Activated CD8-positive, alpha-beta memory T cell treated with anti-CD3 and anti-CD28 coated beads, Interleukin-2, amount 50 U/mL, for 24 hours (primary cell): ENCODE results near the gene EVX2.

ENCODE experiments used
- DNase-seq: peaks from one replicate; pipeline ENCODE4 v3.0.0-alpha.2; 2020; ENCODE audit errors: extremely low read depth

The EVX2 gene

DNA sequence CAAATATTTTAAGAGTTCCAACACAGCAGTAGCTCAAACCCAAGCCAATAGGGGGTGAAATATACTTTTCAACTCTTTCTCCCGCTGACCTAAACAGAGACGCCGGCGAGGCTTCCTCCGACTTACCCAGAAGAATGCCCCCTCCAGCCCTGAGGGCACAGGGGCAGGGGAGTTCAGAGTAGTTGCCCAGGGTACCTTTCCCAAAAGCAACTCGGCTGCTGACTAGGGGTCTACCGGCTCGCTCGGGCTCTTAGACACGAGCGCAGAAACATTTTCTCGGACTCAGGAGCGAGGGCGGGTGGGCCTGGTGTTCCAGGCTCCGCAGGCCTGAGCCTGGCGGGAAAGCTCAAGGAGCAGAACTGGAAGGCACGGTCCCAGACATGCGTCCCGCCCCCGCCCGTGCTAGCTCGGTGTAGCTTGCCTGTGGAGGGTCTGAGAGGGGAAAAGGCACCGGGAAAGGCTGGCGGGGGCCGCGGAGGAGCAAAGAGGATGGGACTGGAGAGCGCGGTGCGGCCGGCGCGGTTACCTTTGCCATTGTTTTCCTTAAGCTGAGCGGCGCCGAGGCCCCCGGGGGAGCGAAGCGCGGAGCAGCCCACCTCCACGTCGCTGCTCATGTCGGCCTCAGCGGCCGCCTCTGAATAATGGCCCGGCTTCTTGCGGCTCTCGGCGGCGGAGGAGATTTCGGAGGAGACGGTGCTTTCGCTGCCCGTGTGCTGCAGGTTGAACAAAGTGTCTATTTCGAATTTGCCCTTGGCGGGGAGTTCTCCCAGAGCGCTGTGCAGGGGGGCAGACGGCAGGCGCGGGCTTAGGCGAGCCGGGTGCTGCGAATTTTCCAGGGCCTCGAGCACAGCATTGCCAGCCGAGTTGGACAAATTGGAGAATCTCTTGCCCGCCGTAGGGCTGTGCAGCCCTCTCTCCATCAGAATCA, 674 bp downstream of the EVX2 start:
- no peak for DNase-seq

GRCh38 chr2:176082525-176082823, 1.3 kb downstream of the EVX2 start:
- DNase-seq = no peak

- DNase-seq = no peak
These were observed 1.8 kb downstream of the EVX2 start for GRCh38 chr2:176081837-176082524.

GRCh38 chr2:176081376-176081836, 2.4 kb downstream of the EVX2 start:
- DNase-seq = no peak

- no peak for DNase-seq
These were observed 3.0 kb downstream of the EVX2 start for GRCh38 chr2:176080540-176081375.

GRCh38 chr2:176079831-176080539, 3.8 kb downstream of the EVX2 start:
- no peak for DNase-seq

GRCh38 chr2:176079285-176079830, 4.4 kb downstream of the EVX2 start:
- DNase-seq = no peak

DNA sequence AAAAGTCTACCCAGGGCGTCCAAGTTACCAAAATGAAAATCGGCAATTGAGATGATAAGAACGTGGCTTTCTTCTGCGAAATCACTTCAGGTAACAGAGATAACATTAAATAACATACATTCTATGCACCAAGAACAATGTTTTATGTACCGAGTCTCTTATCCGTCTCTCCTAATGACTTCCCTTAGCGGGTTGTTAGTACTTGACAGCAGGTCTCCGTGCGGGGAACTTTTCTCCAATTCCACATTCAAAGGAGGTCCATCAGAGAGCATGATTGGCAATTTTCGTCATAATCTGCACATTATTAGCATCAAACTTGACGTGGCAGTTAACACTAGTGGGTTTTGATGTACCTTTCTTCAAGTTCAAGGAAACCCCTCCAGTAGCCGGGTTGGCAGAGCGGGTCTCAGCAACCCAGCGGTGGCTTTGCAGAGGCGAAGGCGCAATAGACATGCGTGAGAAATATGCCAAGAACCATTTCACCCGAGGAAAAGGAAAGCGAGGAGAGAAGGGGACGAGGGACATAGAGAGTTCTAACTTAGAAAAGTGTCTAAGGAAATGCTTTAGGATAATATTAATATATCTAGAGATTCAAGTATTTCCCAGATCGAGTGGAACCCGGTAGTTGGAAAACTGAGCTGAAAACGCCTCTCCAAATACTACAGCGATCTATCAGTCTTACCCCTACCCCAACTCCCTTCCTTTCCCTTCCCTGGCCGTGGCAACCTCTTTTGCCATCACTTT, 5.0 kb downstream of the EVX2 start:
- no peak for DNase-seq

DNA sequence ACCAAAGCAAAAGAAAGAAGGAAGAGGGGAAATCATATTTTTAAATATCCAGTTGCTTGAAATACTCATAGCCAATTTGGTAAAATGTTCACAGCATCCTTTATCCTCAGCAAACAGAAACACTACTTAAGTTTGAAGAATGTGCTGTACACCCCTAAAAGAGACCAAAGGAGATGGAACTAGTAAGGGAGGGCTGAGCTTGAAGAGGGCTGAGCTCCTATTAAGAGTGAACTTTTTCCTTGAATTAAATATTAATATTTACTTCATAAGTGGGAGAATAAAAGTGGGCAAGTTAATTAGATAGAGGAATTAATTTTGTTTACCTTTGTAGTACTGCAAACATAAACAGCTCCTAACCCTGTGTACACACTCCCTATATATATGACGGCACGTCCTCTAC, 7.0 kb downstream of the EVX2 start:
- no peak for DNase-seq

DNA sequence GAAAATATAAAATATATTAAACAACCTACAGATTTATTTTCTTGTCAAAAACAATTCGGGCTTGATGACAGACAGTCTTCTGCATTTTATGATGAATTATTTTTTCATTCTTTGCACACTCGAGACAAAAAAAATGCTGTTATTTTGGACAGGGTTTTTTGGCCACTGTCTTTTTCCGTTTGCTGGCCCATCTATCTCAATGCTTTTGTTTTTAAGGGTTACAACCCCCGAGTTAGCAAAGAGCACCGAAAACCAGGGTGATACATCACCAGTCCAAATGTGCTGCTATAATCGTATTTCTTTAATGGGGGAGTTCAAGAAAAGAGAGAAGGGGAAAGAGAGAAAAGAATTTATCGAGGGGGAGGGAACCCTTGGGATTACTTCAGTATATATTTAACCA, 7.7 kb downstream of the EVX2 start:
- no peak for DNase-seq

GRCh38 chr2:176075481-176075880, 8.3 kb downstream of the EVX2 start:
- no peak for DNase-seq

DNA sequence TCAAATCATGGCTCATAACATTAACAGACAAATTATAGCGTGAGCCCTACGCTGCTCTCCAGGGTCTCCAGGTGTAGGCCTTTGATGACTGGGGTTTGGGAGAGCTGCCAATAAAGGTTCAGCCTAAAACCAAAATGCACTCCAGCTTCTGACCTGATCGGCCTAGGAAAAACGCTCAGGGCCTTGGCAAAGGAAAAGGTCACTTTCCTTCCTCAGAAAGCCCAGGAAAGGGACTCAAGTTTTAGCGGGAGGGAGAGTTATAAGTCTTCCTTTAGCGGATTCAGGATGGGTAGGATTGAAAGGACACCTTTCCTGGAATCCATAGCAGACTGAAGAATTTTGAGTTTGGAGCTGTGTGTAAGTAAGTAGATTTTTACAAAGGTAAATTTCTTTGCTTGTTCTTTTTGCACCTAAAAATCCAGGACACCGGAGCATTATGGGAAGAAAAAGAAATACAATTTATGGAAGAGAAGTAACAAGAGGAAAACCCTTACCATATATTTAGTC, 8.8 kb downstream of the EVX2 start:
- DNase-seq = no peak

- no peak for DNase-seq
These were observed 10.5 kb downstream of the EVX2 start for GRCh38 chr2:176072951-176073904.

DNA sequence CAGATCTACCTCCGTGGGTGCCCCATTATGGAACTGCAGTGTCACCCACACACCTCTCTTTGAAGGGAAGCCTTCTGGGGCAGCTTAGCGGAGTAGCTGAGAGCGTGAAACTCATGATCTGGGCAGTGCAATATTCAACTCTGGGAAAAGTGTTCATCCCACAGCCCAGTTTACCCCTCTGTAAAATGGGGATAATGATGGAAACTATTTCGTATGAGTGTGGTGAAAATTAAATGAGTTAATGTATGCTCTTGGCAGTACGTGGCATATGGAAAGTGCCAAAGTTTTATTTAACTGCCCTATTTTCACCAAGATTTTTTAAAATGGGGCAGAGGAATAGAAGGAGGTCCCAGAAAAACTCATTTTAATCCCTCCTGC, 11.5 kb downstream of the EVX2 start:
- no peak for DNase-seq

- DNase-seq = no peak
These were observed 12.2 kb downstream of the EVX2 start for GRCh38 chr2:176071330-176072291.

DNA sequence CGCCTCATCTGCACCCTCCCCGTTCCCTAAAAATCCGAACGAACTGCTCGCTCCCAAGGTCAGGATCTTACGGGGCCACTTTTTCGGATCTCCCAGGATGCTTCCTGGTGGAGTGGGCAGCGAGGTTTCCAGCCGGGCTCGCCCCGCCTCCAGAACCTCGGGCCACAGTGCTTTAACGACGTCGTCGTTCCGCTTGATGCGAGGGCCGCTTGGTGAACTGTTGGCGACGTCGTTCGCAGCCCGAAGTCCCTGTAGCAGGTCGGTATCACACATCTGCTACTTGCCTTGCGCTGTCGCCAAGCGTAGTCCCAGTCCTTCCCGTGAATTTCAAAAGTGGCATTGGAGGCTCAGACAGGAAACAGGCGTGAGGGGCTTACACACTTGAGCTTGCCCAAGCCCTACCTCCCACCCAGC, 15.3 kb downstream of the EVX2 start:
- no peak for DNase-seq

GRCh38 chr2:176067589-176068418, 16.0 kb downstream of the EVX2 start:
- DNase-seq = no peak
